HepG2 (cell line): ENCODE results near the gene MRPL38. TPM values are rescaled to one million over a fixed set of nuclear protein-coding genes. Genes with fewer than 3 reads are reported as not detected.

Experiments used
- BORCS8-MEF2B ChIP-seq: sonication (generic); formaldehyde crosslinking; IDR thresholded peaks from 2 replicates; pipeline ENCODE4 v1.8.0; 2022; ENCODE audit warnings: mild to moderate bottlenecking, missing genetic modification reagents
- GPN1 ChIP-seq: sonication (generic); formaldehyde crosslinking; IDR thresholded peaks from 2 replicates; pipeline ENCODE4 v1.5.1; 2020; ENCODE audit warnings: missing genetic modification reagents, borderline replicate concordance
- HNF4G ChIP-seq, 2 experiments: sonication (generic) in 1 of 2; formaldehyde crosslinking in 1 of 2; IDR thresholded peaks; 2 replicates each; pipeline versions ENCODE4 v1.4.0 to v1.6.1; 2011 to 2020; ENCODE audit warnings: borderline replicate concordance in 2 of 2, low read depth in 2 of 2, mild to moderate bottlenecking in 2 of 2, low read length in 1 of 2, missing genetic modification reagents in 1 of 2, moderate library complexity in 1 of 2
- MTA1 ChIP-seq: sonication (generic); formaldehyde crosslinking; IDR thresholded peaks from 2 replicates; pipeline ENCODE4 v1.4.0; 2020; ENCODE audit warnings: missing genetic modification reagents, mild to moderate bottlenecking, borderline replicate concordance
- TARDBP ChIP-seq: sonication (generic); formaldehyde crosslinking; IDR thresholded peaks from 2 replicates; pipeline ENCODE4 v1.8.0; 2022; ENCODE audit warnings: mild to moderate bottlenecking, missing genetic modification reagents
- TBX2 ChIP-seq: sonication (generic); formaldehyde crosslinking; IDR thresholded peaks from 2 replicates; pipeline ENCODE4 v1.5.0; 2020; ENCODE audit warnings: missing genetic modification reagents, mild to moderate bottlenecking, borderline replicate concordance
- TBX3 ChIP-seq: fragments of 450-650 bp; IDR thresholded peaks from 2 replicates; pipeline ENCODE4 v1.6.1; 2017; ENCODE audit warnings: antibody characterized with exemption, mild to moderate bottlenecking, inconsistent platforms, borderline replicate concordance
- TFDP1 ChIP-seq: IDR thresholded peaks from 2 replicates; pipeline ENCODE4 v1.6.1; 2016; ENCODE audit warnings: missing compliant biosample characterization, missing genetic modification reagents, borderline replicate concordance
- TMF1 ChIP-seq: sonication (generic); formaldehyde crosslinking; IDR thresholded peaks from 2 replicates; pipeline ENCODE4 v1.8.1; 2022; ENCODE audit warnings: low read depth, missing genetic modification reagents
- ZBTB33 ChIP-seq: sonication (generic); formaldehyde crosslinking; IDR thresholded peaks from 2 replicates; pipeline ENCODE4 v1.4.0; 2020; ENCODE audit warnings: missing genetic modification reagents
- ZNF180 ChIP-seq: sonication (generic); formaldehyde crosslinking; IDR thresholded peaks from 2 replicates; pipeline ENCODE4 v1.4.0; 2020; ENCODE audit warnings: low read depth, missing genetic modification reagents, borderline replicate concordance
- polyA plus RNA-seq, 8 experiments: library from polyadenylated mRNA; depleted of rRNA in 3 of 8; stranded (reverse) in 7 of 8; unstranded in 1 of 8; fragments of >200 nt; fragmentation: Illumina TruSeq in 4 of 8; extraction: Trizol in 4 of 8; gene quantifications; 2 replicates each; pipeline versions ENCODE4 v1.2.1 to v1.2.3, GENCODE V29; 2011 to 2016; ENCODE audit warnings: low read depth in 4 of 8, missing spikeins in 1 of 8, mixed read lengths in 1 of 8; ENCODE audit not compliant: insufficient read depth in 1 of 8
- total RNA-seq, 5 experiments: library from RNA; depleted of rRNA; stranded (reverse); fragments of >200 nt; fragmentation: Illumina TruSeq; extraction: Trizol; gene quantifications; 2 replicates each; pipeline ENCODE4 v1.2.3, GENCODE V29; 2016; ENCODE audit warnings: low read depth in 1 of 5
- TF ChIP-seq, protein P1 (sequence below): sonication (generic); formaldehyde crosslinking; conservative IDR thresholded peaks from 2 replicates; pipeline ENCODE4 v1.4.0; 2020; ENCODE audit warnings: mild to moderate bottlenecking, missing genetic modification reagents, moderate library complexity
- TF ChIP-seq, protein P2 (sequence below): sonication (generic); formaldehyde crosslinking; conservative IDR thresholded peaks from 2 replicates; pipeline ENCODE4 v1.8.0; 2022; ENCODE audit warnings: mild to moderate bottlenecking, moderate library complexity, missing genetic modification reagents
- TF ChIP-seq, protein P3 (sequence below): sonication (generic); formaldehyde crosslinking; IDR thresholded peaks from 2 replicates; pipeline ENCODE4 v1.5.0; 2020; ENCODE audit warnings: missing genetic modification reagents
- TF ChIP-seq, protein P4 (sequence below): sonication (generic); formaldehyde crosslinking; IDR thresholded peaks from 2 replicates; pipeline ENCODE4 v1.5.0; 2020; ENCODE audit warnings: missing genetic modification reagents

Gene MRPL38
- total and polyA plus RNA-seq, 2 of the 13 experiments (the other 11 are each of a cell fraction or from before 2014, with no cell fraction given): 83.7 to 125 TPM

DNA sequence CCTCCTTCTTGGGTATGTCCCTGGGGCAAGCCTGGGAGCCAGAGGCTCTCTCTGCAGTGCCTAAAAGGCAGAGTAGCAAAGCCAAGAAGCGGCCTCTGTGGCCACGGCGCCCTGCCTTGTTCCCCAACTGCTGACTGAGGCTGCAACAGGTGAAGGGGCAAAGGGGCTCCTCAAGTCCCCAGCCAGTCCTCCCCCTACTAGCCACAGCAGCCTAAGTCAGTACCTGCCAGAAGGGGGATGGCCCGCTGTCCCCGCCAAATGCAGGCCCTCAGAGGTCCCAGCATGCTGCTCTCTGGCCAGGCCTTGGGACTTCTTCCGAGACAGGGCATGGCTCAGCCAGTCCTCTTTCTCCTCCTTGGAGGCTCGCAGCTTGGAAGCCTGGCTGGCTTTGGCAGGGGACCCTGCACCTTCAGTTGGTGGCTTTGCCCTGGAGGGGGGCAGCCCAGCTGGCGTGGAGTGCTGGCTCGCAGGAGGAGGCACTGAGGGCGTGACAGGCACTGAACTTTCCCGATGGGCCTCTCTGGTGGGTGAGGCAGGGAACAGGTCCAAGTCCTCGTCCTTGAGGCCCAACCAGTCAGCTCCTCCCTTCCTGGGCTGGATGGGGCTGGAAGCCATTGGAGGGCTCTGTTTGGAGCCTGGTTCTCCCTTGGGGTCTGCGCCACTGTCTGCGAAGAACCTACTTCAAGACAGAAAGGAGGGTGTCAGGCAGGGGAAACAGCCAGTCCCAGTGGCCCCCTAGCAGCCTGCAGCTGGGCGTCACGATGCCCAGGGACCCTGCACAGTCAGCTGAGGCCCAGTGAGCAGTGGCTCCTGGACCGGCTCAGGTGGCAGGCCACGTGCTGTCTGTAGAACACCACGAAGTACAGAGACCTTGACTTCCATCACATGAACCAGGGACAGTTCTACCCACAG is 18.5 kb upstream of the MRPL38 start (continued):
- TF ChIP-seq, protein P1, sequence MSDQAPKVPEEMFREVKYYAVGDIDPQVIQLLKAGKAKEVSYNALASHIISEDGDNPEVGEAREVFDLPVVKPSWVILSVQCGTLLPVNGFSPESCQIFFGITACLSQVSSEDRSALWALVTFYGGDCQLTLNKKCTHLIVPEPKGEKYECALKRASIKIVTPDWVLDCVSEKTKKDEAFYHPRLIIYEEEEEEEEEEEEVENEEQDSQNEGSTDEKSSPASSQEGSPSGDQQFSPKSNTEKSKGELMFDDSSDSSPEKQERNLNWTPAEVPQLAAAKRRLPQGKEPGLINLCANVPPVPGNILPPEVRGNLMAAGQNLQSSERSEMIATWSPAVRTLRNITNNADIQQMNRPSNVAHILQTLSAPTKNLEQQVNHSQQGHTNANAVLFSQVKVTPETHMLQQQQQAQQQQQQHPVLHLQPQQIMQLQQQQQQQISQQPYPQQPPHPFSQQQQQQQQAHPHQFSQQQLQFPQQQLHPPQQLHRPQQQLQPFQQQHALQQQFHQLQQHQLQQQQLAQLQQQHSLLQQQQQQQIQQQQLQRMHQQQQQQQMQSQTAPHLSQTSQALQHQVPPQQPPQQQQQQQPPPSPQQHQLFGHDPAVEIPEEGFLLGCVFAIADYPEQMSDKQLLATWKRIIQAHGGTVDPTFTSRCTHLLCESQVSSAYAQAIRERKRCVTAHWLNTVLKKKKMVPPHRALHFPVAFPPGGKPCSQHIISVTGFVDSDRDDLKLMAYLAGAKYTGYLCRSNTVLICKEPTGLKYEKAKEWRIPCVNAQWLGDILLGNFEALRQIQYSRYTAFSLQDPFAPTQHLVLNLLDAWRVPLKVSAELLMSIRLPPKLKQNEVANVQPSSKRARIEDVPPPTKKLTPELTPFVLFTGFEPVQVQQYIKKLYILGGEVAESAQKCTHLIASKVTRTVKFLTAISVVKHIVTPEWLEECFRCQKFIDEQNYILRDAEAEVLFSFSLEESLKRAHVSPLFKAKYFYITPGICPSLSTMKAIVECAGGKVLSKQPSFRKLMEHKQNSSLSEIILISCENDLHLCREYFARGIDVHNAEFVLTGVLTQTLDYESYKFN (CRISPR knock-in tag): peak; percentile 58
- 0 out of 2 replicates have a peak, but pooled peaks have one; percentile 24 for TF ChIP-seq TARDBP (CRISPR knock-in tag)
- TF ChIP-seq, protein P2, sequence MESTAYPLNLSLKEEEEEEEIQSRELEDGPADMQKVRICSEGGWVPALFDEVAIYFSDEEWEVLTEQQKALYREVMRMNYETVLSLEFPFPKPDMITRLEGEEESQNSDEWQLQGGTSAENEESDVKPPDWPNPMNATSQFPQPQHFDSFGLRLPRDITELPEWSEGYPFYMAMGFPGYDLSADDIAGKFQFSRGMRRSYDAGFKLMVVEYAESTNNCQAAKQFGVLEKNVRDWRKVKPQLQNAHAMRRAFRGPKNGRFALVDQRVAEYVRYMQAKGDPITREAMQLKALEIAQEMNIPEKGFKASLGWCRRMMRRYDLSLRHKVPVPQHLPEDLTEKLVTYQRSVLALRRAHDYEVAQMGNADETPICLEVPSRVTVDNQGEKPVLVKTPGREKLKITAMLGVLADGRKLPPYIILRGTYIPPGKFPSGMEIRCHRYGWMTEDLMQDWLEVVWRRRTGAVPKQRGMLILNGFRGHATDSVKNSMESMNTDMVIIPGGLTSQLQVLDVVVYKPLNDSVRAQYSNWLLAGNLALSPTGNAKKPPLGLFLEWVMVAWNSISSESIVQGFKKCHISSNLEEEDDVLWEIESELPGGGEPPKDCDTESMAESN (CRISPR knock-in tag): 0 out of 2 replicates have a peak, but pooled peaks have one; percentile 42
- peak; percentile 53; the same call in 1 of the 2 replicates for TF ChIP-seq GPN1 (CRISPR knock-in tag)
- TF ChIP-seq TMF1 (CRISPR knock-in tag): 0 out of 2 replicates have a peak, but pooled peaks have one; percentile 4
- TF ChIP-seq, protein P3, sequence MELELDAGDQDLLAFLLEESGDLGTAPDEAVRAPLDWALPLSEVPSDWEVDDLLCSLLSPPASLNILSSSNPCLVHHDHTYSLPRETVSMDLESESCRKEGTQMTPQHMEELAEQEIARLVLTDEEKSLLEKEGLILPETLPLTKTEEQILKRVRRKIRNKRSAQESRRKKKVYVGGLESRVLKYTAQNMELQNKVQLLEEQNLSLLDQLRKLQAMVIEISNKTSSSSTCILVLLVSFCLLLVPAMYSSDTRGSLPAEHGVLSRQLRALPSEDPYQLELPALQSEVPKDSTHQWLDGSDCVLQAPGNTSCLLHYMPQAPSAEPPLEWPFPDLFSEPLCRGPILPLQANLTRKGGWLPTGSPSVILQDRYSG: no peak
- TF ChIP-seq, protein P4, sequence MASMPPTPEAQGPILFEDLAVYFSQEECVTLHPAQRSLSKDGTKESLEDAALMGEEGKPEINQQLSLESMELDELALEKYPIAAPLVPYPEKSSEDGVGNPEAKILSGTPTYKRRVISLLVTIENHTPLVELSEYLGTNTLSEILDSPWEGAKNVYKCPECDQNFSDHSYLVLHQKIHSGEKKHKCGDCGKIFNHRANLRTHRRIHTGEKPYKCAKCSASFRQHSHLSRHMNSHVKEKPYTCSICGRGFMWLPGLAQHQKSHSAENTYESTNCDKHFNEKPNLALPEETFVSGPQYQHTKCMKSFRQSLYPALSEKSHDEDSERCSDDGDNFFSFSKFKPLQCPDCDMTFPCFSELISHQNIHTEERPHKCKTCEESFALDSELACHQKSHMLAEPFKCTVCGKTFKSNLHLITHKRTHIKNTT: no peak
- peak; percentile 85 for TF ChIP-seq ZBTB33 (CRISPR knock-in tag)
- TF ChIP-seq TBX3: no peak
- peak; percentile 73; the same call in 1 of the 2 replicates for TF ChIP-seq BORCS8-MEF2B (CRISPR knock-in tag)
- TF ChIP-seq TBX2 (CRISPR knock-in tag): no peak; the same call in 1 of the 2 replicates
- peak; percentile 23; the same call in 1 of the 2 replicates for TF ChIP-seq TFDP1 (CRISPR knock-in tag)
- peak; percentile 57; the same call in 1 of the 2 replicates for TF ChIP-seq ZNF180 (CRISPR knock-in tag)
- no peak for TF ChIP-seq HNF4G (IDR thresholded peaks at IDR 0.05; ENCODE audit: borderline replicate concordance, low read depth, low read length)
- 0 out of 2 replicates have a peak, but pooled peaks have one; percentile 14 for TF ChIP-seq HNF4G (CRISPR knock-in tag; IDR thresholded peaks at IDR 0.05; ENCODE audit: borderline replicate concordance, low read depth)
- peak; percentile 81; the same call in 1 of the 2 replicates for TF ChIP-seq MTA1 (CRISPR knock-in tag)
